Upper lobe of right lung (tissue), 1 donor: ENCODE data around the gene FRMD8. TPM values are rescaled to one million over a fixed set of nuclear protein-coding genes. Genes with fewer than 3 reads are reported as not detected.

ENCODE experiments used
- ATAC-seq: fragments of 200-7000 bp; cut with Tn5 transposase; one replicate; pipeline ENCODE4 v1.9.1; 2020; ENCODE audit warnings: mild to moderate bottlenecking, moderate library complexity
- DNase-seq: peaks from one replicate; pipeline ENCODE4 v3.0.0-alpha.2; 2020
- H3K27ac ChIP-seq: fragments of 200-600 bp; one replicate; pipeline ENCODE4 v1.8.0; 2022
- H3K27me3 ChIP-seq: fragments of 200-600 bp; one replicate; pipeline ENCODE4 v1.8.0; 2022; ENCODE audit warnings: mild to moderate bottlenecking
- H3K36me3 ChIP-seq: fragments of 200-600 bp; one replicate; pipeline ENCODE4 v1.8.0; 2022
- H3K4me1 ChIP-seq: fragments of 200-600 bp; one replicate; pipeline ENCODE4 v1.8.0; 2022
- H3K4me3 ChIP-seq: fragments of 200-600 bp; one replicate; pipeline ENCODE4 v1.8.0; 2022; ENCODE audit warnings: mild to moderate bottlenecking
- H3K9me3 ChIP-seq: fragments of 200-600 bp; one replicate; pipeline ENCODE4 v1.8.0; 2022
- CTCF ChIP-seq: fragments of 200-600 bp; IDR thresholded peaks from one replicate; pipeline ENCODE4 v1.8.0; 2022; ENCODE audit warnings: antibody characterized with exemption
- intact Hi-C: fragments of 100-400 bp; cut with DNase I; formaldehyde crosslinking; loops from one replicate; pipeline ENCODE4 v1.11.0; 2022
- total RNA-seq: library from RNA; stranded (reverse); fragmentation: NEBNext Ultra II Directional; extraction: Animal tissue kit (Norgen Biotek cat#: 25700); gene quantifications from one replicate; pipeline ENCODE4 v1.2.1, GENCODE V29; 2021
- donor health status: DM: no; HTN: yes; CAD: no; lungs with severe emphysema.

The FRMD8 gene
- total RNA-seq, 1 donor from 2014 or later: 37.1 TPM

- intact Hi-C loops: no loop called here
- no peaks in the 10 kb centered on the region for H3K9me3 ChIP-seq
- H3K36me3 ChIP-seq: peaks cover 80% of the 10 kb centered on the region
- H3K4me1 ChIP-seq: peaks cover 7% of the 10 kb centered on the region
- no peak for TF ChIP-seq CTCF
- H3K4me3 ChIP-seq: no peak overlapping the region
- peak; percentile 50 for DNase-seq
- no peak overlapping the region for H3K27ac ChIP-seq
- H3K27me3 ChIP-seq: no peaks in the 10 kb centered on the region
- ATAC-seq: no peak
These were observed 9.6 kb downstream of the FRMD8 start for GRCh38 chr11:65395961-65396530.

GRCh38 chr11:65396769-65397745 is 10.6 kb downstream of the FRMD8 start:
- Histone ChIP-seq H3K27me3 (no peaks in the 10 kb centered on the region), H3K4me3 (no peak overlapping the region), H3K4me1 (no peaks in the 10 kb centered on the region), H3K9me3 (no peaks in the 10 kb centered on the region), H3K27ac (no peak overlapping the region), H3K36me3 (peaks cover 85% of the 10 kb centered on the region)
- no peak for TF ChIP-seq CTCF
- no peak for ATAC-seq
- intact Hi-C loops: no loop called here
- peak; percentile 55 for DNase-seq

GRCh38 chr11:65398362-65398910 is 12.0 kb downstream of the FRMD8 start:
- H3K36me3 ChIP-seq: peaks cover 89% of the 10 kb centered on the region
- peaks cover 1% of the 10 kb centered on the region for H3K4me1 ChIP-seq
- DNase-seq (no peak), ATAC-seq (no peak)
- intact Hi-C loops: no loop called here
- H3K4me3 ChIP-seq: no peak overlapping the region
- H3K9me3 ChIP-seq: no peaks in the 10 kb centered on the region
- H3K27ac ChIP-seq: no peak overlapping the region
- H3K27me3 ChIP-seq: no peaks in the 10 kb centered on the region
- TF ChIP-seq CTCF: no peak

GRCh38 chr11:65399249-65399648 is 12.8 kb downstream of the FRMD8 start:
- peaks cover 9% of the 10 kb centered on the region for H3K4me1 ChIP-seq
- no peak for TF ChIP-seq CTCF
- H3K4me3 ChIP-seq: no peak overlapping the region
- intact Hi-C loops: no loop called here
- no peaks in the 10 kb centered on the region for H3K27me3 ChIP-seq
- H3K36me3 ChIP-seq: peaks cover 81% of the 10 kb centered on the region
- no peaks in the 10 kb centered on the region for H3K9me3 ChIP-seq
- DNase-seq (no peak), ATAC-seq (no peak)
- H3K27ac ChIP-seq: no peak overlapping the region

GRCh38 chr11:65399845-65400244 is 13.4 kb downstream of the FRMD8 start:
- DNase-seq (peak; percentile 57), ATAC-seq (no peak)
- Histone ChIP-seq H3K4me1 (peaks cover 9% of the 10 kb centered on the region), H3K36me3 (peaks cover 79% of the 10 kb centered on the region), H3K4me3 (no peak overlapping the region), H3K27ac (no peak overlapping the region), H3K9me3 (no peaks in the 10 kb centered on the region), H3K27me3 (no peaks in the 10 kb centered on the region)
- intact Hi-C loops: no loop called here
- no peak for TF ChIP-seq CTCF
